GM19193 (cell line): ENCODE data around the gene GLIS1.

ENCODE experiments used
- POLR2A ChIP-seq: IDR thresholded peaks from 4 replicates; pipeline ENCODE4 v1.6.1; 2011; ENCODE audit not compliant: insufficient read depth, insufficient read length; ENCODE audit errors: extremely low read depth

Gene GLIS1

DNA sequence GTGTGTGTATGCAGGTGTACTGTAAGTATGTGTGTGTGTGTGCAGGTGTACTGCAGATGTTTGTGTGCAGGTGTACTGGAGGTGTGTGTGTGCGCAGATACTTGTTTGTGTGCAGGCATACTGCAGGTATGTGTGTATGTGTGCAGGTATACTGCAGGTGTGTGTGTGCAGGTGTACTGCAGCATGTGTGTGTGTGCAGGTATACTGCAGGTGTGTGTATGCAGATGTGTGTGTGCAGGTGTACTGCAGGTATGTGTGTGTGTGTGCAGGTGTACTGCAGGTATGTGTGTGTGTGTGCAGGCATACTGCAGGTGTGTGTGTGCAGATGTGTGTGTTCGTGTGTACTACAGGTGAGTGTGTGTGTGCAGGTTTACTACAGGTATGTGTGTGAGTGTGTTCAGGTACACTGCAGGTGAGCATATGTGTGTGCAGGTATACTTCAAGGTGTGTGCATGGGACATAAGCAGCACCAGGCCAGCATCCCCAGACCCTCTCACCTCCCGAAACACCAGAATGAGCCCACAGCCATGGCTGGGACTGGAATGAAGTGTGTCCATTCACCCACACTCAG is 182.2 kb downstream of the GLIS1 start:
- no peak for TF ChIP-seq POLR2A

DNA sequence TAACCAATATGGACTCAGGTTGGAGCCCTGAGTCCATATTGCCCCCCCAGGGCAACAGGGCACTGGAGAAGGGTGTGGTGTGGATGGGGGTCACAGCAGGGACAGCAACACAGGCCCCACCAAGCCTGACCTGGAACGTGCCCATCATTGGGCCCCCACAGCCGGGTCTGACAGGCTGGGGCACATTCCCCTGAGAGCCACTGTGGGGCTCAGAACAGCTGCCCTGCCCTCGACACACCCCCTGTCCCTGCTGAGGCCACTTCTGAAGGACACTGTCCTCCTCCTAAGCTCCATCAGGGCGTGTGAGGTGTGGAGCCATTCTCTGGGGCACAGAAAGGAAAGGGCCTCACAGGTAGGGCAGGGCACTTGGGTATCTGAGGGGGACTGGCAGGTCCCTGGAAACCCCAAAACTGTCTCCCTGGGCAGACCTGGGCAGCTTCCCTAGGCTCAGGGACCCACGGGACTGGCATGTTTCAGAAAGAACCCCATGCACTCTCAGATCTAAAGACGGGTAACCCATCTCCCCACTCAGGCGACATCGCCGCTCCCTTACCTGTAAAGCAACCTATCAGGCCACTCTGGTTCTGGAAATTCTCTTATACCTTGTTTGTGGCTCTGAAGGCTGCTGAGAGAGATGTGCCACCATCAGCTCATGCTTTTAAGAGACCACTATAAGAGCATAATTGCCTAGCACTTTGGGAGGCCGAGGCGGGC is 184.2 kb downstream of the GLIS1 start:
- no peak for TF ChIP-seq POLR2A

DNA sequence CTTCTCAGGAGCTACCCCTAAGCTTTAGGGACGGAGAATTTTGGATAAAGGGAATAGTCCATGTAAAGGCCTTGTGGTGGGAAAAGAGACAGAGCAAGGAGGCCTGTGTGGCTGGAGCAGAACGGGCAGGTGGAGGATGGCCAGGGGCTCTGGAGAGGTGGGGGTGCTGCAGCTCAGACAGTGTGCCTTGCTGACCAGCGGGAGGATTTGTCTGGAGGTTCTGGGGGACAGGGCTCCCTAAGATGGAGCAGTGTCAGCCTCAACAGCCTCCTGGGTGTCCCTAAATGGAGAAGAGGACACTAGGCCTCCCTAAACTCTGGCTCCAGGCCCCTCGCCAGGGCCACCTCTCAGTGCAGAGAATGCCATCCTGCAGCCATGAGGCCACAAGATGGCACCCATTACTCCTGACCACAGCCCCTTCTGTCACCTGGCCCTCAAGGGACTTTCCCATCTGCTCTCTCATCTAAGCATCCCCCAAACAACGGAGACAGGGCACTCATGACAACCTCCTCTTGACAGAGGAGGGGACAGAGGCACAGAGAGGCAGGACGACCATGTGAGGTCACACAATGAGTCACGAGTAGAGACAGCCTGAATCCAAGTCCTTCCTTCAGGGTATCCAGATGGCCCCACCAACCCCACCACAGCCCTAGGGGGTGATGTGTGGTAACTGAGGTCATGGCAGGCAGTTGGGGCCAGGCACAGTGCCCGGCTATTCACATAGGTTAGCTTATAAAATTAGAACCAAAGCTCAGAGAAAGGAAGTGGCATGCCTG is 185.0 kb downstream of the GLIS1 start:
- no peak for TF ChIP-seq POLR2A

DNA sequence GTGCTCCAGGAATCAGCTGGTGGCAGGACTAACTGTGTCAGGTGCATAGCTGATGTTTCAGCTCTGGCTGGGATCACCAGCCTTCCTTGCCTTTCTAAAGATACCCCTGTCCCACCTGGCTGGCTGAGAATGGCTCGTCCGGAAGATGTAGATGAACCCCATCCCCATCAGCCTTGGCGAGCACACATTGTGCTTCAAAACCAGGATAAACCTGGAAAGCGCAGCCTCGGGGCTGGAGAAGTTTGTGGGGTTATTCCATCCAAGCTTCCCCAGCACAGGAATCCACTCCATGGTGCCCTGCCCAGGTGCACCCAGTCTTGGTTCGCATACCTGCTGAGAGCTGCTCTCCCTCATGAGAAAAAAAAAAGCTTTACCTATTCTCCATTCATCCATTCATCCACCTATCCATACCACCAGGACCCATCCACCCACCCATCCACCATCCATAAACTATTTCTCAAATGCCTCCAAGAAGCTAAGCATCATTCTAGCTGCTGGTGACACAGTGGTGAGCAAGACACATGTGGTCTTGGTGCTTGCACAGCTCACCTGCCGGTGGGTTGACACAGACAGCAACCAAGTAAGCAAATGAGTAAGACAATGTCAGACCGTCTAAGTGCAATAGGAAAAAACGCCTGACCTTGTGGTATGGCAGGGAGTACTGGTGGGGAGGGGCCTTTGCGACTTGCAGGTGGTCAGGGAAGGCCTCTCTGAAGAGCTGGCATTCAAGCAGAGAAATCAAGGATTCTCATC is 185.8 kb downstream of the GLIS1 start:
- TF ChIP-seq POLR2A: no peak

DNA sequence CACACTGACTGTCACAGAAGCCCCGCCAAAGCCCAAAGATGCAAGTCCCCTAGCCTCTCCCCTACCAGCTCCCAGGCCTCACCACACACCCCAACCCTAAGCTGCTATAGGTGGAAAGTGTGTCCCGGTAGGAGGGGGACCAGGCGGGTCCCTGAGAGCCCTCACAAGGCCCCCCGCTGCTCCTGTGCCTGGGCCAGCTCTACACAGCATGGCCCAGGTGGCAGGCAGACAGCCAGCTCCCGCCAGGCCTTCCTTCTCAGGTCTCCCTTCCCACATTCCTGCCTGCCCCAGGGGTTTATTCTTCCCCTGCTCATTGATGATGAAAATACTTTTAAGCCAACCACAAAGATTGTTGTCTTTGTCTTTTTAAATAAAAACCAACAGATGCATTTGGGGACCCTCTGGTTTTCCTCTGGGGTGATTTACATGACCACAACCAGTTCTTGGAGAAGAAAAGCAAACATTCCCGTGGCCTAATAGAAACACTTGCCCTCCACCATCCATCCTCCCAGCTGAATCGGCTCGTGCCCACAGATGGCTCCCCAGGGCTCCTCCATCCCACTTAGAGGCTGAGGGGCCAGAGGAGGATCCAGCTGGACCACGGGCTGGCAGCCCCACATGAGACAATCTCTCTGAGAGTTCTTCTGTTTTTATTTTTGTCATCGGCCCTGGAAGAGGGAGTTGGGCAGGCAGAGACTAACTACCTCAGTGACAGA is 186.7 kb downstream of the GLIS1 start:
- TF ChIP-seq POLR2A: no peak

DNA sequence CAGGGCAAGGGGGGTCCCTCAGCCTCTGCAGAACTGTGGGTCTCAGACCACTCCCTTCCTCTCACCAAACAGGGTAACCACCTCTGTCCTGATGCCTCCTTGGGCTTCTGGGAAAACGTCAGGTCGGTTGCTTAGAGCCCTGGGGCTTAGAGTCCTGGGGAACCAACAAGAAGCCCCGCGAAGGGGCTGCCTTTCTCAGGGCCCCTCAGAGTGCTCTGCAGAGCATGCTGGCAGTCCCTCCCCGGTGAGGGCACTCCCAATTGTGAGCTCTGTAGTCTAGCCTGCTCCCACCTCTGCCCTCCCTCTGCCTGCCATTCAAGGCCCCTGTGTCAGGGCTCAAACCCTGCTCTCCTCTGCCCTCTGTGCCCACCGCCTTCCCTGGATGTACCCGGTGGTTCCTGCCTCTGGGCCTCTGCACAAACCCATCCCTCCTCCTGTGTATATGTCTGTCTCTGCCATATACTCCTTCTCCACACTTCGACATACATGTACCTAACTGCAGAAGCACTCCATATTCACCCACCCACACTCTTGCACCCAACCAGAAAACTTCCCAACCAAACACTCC is 187.5 kb downstream of the GLIS1 start:
- no peak for TF ChIP-seq POLR2A

DNA sequence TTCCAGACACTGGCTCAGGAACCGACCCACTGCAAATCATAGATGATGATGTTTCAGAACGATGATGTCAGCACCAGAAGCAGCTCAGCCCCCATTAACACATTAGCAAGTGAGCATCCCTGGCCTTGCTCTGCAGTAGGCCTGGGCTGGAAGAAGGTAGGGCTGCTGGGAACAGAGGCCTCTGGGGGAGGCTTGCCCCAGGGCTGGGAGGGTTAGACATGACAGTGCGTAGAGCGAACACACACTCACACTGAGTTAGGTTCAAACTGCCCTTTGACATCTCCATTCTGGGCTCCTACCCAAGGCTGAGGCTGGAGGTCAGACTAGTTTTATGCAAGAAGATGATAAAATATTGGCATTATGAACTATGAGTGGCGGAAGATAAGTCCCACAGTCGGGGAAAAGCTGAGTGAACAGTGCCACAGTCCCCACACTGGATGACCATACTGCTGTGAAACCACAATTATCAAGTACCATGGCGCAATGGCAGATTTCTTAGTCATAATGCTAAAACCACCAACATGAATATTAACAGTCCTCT is 188.7 kb downstream of the GLIS1 start:
- no peak for TF ChIP-seq POLR2A

DNA sequence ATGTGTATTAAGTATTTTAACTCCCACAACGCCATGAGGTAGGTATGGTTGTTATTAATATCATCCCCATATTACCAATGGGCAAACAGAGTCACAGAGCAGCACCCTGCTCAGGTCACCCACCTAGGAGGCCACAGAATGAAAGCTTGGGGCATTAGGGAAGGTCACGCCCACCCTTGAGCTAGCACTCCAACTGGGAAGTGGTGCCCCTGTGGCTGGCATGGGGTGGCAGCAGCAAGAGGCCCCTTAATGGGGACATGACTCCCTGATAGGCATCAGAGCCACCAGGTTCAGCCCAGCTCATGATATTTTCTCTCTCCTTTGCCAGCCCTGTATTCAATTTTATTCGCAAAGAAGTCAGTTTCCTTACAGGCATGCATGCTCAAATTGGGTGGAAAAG is 189.2 kb downstream of the GLIS1 start:
- no peak for TF ChIP-seq POLR2A

DNA sequence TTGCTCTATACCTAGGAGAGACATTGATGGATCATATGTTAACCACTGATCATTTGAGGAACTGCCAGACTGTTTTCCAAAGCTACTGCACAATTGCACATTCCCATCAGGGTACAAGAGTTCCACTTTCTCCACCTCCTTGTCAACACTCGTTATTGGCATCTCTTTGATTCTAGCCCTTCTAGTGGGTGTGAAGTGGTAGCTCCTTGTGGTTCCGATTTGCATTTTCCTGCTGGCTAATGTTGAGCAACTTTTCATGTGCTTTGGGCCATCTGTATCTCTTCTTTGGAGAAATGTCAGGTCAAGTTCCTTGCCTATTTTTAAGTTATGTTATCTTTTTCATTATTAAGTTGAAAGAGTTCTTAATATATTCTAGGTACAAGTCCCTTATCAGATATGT is 189.7 kb downstream of the GLIS1 start:
- TF ChIP-seq POLR2A: no peak

DNA sequence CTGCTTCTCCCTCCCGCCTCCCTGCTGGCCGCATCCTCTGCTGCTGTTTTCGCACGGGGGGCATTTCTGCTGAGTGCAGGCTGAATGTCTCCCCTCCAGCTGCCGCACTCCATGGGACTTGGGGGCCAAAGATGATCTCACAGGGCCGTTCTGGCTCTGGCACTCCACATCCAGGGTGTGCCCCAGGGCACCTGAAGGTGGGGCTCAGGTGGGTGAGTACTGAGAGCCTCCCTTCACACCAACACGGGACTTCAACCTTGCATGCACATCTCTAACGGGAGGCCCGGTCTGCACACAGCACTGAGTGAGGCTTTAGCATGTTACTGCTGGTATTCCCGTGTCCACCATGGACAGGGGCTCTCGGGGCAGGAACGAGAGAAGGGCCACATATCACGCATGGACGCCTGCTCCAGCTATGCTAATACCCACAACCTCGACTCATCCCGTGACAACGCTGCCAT is 190.9 kb downstream of the GLIS1 start:
- no peak for TF ChIP-seq POLR2A

DNA sequence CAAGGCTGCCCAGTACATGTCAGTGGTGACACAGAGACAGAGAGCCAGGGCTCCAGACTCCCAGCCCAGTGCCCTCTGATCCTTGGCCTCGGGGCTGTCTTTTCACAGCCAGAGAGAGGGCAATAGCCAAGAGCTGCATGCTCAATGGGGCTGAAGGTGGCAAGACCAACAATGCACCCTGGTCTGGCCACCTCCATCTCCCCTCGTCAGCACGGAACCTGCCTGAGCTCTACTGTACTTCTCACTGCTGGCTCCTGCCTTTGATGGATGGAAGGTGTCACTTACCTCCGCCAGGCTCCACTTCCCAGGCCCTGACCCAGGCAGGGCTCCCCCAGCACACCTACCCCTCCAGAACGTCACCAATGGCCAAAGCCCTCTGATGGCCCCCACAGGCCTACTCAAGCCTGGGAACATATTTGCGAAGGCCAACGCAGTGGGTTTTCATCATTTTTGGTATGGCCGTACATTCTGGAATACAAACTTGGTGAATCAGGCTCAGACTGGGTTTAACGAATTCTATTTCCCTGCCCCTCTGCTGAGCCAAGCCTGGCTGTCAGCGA is 191.7 kb downstream of the GLIS1 start:
- no peak for TF ChIP-seq POLR2A

DNA sequence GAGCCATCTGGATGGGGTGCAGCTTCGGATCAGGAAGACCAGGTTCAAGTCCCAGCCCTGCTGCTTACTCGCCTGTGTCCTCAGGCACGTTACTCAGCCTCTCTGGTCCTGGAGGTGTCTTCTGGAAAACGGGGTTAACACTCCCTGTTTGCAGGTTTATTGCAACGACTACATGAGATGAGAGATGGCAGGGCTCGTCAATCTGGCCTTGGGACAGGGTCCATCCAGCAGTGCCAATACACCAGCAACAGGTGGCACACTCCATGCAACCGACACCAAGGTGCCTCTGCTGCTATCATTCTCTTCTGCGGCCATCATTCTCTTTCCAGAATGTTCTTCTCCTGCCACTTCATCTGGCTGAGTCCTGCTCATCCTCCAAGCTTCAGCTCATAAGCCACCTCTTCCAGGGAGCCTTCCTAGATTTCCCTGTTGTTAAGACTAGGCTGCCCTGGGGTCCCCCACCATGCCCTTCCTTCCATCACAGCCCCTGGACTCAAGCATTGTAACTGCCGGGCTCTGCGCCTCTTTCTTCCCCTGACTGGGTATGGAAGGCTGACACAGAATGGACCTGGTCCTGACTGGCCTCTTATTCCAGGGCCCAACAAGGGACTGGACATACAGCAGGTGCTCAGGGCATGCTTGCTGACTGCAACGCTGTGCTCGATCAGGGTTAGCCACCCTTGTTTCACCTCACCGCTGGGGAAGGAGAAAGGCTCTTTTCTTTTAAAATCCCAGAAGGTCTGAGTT is 192.4 kb downstream of the GLIS1 start:
- TF ChIP-seq POLR2A: no peak
